ENCODE data around the gene ESRRB.

The ESRRB gene

GRCh38 chr14:76531821-76532318, 155.9 kb downstream of the ESRRB start:
- TF ChIP-seq CEBPB (IDR thresholded peaks at IDR 0.05) = no peak
- no peak for TF ChIP-seq MAX (IDR thresholded peaks at IDR 0.05)
- no peak for TF ChIP-seq USF1 (IDR thresholded peaks at IDR 0.05)
- no peak for TF ChIP-seq NFIC (IDR thresholded peaks at IDR 0.05)
- no peak for TF ChIP-seq FOXM1 (IDR thresholded peaks at IDR 0.05; ENCODE audit: borderline replicate concordance, low read depth)
- no peak for TF ChIP-seq RAD21 (IDR thresholded peaks at IDR 0.05; ENCODE audit: low read depth)
- no peak for TF ChIP-seq TCF12 (IDR thresholded peaks at IDR 0.05; ENCODE audit: low read depth)
- TF ChIP-seq YY1 (IDR thresholded peaks at IDR 0.05; ENCODE audit: low read depth) = no peak
- TF ChIP-seq ZBTB7A (IDR thresholded peaks at IDR 0.05; ENCODE audit: low read depth) = no peak
- TF ChIP-seq EP300 (IDR thresholded peaks at IDR 0.05; ENCODE audit: borderline replicate concordance) = no peak
- TF ChIP-seq TEAD4 (IDR thresholded peaks at IDR 0.05) = no peak

GRCh38 chr14:76537906-76538647, 162.1 kb downstream of the ESRRB start:
- TF ChIP-seq EGR1 (IDR thresholded peaks at IDR 0.05) = no peak
- TF ChIP-seq RAD21 (IDR thresholded peaks at IDR 0.05; ENCODE audit: low read depth) = no peak
- no peak for TF ChIP-seq FOXM1 (IDR thresholded peaks at IDR 0.05; ENCODE audit: borderline replicate concordance, low read depth)
- no peak for TF ChIP-seq TEAD4 (IDR thresholded peaks at IDR 0.05)
- TF ChIP-seq USF1 (IDR thresholded peaks at IDR 0.05) = no peak
- no peak for TF ChIP-seq NFIC (IDR thresholded peaks at IDR 0.05)
- no peak for TF ChIP-seq CEBPB (IDR thresholded peaks at IDR 0.05)
- no peak for TF ChIP-seq MAX (IDR thresholded peaks at IDR 0.05)
- no peak for TF ChIP-seq CREB1 (IDR thresholded peaks at IDR 0.05; ENCODE audit: low read depth)
- no peak for TF ChIP-seq TAF1 (IDR thresholded peaks at IDR 0.05; ENCODE audit: low read depth)
- no peak for TF ChIP-seq ZBTB7A (IDR thresholded peaks at IDR 0.05; ENCODE audit: low read depth)
- TF ChIP-seq YY1 (IDR thresholded peaks at IDR 0.05; ENCODE audit: low read depth) = no peak
- no peak for TF ChIP-seq TCF12 (IDR thresholded peaks at IDR 0.05; ENCODE audit: low read depth)
- TF ChIP-seq, protein P1, sequence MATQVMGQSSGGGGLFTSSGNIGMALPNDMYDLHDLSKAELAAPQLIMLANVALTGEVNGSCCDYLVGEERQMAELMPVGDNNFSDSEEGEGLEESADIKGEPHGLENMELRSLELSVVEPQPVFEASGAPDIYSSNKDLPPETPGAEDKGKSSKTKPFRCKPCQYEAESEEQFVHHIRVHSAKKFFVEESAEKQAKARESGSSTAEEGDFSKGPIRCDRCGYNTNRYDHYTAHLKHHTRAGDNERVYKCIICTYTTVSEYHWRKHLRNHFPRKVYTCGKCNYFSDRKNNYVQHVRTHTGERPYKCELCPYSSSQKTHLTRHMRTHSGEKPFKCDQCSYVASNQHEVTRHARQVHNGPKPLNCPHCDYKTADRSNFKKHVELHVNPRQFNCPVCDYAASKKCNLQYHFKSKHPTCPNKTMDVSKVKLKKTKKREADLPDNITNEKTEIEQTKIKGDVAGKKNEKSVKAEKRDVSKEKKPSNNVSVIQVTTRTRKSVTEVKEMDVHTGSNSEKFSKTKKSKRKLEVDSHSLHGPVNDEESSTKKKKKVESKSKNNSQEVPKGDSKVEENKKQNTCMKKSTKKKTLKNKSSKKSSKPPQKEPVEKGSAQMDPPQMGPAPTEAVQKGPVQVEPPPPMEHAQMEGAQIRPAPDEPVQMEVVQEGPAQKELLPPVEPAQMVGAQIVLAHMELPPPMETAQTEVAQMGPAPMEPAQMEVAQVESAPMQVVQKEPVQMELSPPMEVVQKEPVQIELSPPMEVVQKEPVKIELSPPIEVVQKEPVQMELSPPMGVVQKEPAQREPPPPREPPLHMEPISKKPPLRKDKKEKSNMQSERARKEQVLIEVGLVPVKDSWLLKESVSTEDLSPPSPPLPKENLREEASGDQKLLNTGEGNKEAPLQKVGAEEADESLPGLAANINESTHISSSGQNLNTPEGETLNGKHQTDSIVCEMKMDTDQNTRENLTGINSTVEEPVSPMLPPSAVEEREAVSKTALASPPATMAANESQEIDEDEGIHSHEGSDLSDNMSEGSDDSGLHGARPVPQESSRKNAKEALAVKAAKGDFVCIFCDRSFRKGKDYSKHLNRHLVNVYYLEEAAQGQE (IDR thresholded peaks at IDR 0.05; ENCODE audit: low read depth) = no peak
- TF ChIP-seq EP300 (IDR thresholded peaks at IDR 0.05; ENCODE audit: borderline replicate concordance) = no peak

GRCh38 chr14:76538648-76539008, 162.7 kb downstream of the ESRRB start:
- TF ChIP-seq RAD21 (IDR thresholded peaks at IDR 0.05; ENCODE audit: low read depth) = no peak
- TF ChIP-seq TAF1 (IDR thresholded peaks at IDR 0.05; ENCODE audit: low read depth) = no peak
- no peak for TF ChIP-seq FOXM1 (IDR thresholded peaks at IDR 0.05; ENCODE audit: borderline replicate concordance, low read depth)
- no peak for TF ChIP-seq CEBPB (IDR thresholded peaks at IDR 0.05)
- TF ChIP-seq TEAD4 (IDR thresholded peaks at IDR 0.05) = no peak
- no peak for TF ChIP-seq EP300 (IDR thresholded peaks at IDR 0.05; ENCODE audit: borderline replicate concordance)
- no peak for TF ChIP-seq MAX (IDR thresholded peaks at IDR 0.05)
- no peak for TF ChIP-seq USF1 (IDR thresholded peaks at IDR 0.05)
- TF ChIP-seq, protein P1 (IDR thresholded peaks at IDR 0.05; ENCODE audit: low read depth) = no peak
- TF ChIP-seq CREB1 (IDR thresholded peaks at IDR 0.05; ENCODE audit: low read depth) = no peak
- TF ChIP-seq NFIC (IDR thresholded peaks at IDR 0.05) = no peak

DNA sequence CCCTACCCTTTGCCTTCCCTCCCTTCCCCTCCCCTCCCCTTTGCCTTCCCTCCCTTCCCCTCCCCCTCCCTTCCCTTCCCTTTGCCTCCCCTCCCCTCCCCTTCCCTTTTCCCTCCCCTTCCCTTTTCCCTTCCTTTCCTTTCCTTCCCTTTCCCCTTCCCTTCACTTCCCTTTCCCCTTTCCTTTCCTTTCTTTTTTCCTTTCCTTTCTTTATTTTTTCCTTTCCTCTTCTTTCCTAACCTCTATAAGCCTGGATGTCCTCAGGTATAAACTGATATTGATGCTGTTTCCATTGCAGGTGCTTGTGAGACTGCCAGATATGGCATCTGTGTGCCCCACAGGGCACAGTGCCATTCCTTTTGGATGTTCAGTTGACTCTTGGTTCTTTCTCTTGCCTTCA, 163.2 kb downstream of the ESRRB start:
- TF ChIP-seq RAD21 (IDR thresholded peaks at IDR 0.05; ENCODE audit: low read depth) (no peak), CEBPB (IDR thresholded peaks at IDR 0.05) (no peak), FOXM1 (IDR thresholded peaks at IDR 0.05; ENCODE audit: borderline replicate concordance, low read depth) (no peak), TCF12 (IDR thresholded peaks at IDR 0.05; ENCODE audit: low read depth) (no peak), MAX (IDR thresholded peaks at IDR 0.05) (no peak), TEAD4 (IDR thresholded peaks at IDR 0.05) (no peak), ZBTB7A (IDR thresholded peaks at IDR 0.05; ENCODE audit: low read depth) (no peak)
